ENCODE data around the gene KDM4B.

Gene KDM4B

DNA sequence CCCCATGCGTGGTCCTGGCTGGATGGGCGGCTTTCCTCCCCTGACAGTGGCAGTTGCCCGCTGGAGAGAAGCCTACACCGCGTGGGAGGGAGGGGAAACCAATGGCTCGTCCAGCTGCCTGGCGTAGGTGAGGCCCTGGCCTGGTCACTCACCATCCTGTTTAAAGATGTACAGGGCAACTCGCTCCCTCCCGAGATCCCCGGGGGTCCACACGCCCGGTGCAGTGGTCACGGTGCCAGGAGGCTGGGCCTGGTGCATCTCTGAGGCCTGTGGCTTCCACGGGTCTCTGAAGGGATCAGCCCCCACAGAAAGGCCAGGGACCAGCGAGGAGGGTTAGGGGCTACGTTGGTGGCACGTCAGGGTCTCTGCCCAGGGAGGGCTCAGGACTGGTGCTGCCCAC lies 156.5 kb downstream of the KDM4B start:
- DNase-seq = no peak
- intact Hi-C loops (cut with DNase I) = no loop called here

DNA sequence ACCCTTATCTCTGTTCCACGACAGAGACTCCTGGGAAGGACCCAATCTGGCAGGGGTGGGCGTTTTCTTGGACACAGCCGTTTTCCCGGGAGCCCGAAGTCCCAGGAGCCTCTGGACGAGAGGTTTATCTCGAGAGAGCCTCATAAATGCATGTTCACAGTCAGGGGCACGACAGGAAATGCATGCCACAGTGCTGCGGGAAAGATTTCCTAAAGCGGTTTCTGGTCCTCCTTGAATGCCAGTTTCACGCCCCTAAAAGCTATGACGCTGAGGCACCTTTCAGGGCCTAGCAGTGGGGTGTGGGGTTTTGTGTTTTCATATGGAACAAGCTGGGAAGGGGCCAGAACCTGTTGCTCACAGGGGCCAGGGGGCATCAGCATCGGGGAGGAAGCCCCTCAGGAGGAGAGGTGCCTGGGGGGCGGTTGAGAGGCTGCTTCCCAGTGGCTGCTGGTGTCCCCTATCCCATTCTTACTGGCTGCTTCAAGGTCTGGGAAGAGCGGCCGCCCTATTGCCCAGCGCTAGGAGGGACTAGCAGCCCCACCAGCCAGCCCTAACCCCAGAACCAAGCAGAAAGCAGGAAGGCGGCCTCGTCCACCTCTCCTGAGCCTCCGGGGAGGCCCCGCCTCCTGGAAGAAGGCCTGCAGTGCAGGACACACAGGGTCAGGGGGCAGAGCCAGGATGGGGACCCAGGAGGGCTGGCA lies 157.0 kb downstream of the KDM4B start:
- intact Hi-C loops (cut with DNase I) = no loop called here
- DNase-seq = no peak

DNA sequence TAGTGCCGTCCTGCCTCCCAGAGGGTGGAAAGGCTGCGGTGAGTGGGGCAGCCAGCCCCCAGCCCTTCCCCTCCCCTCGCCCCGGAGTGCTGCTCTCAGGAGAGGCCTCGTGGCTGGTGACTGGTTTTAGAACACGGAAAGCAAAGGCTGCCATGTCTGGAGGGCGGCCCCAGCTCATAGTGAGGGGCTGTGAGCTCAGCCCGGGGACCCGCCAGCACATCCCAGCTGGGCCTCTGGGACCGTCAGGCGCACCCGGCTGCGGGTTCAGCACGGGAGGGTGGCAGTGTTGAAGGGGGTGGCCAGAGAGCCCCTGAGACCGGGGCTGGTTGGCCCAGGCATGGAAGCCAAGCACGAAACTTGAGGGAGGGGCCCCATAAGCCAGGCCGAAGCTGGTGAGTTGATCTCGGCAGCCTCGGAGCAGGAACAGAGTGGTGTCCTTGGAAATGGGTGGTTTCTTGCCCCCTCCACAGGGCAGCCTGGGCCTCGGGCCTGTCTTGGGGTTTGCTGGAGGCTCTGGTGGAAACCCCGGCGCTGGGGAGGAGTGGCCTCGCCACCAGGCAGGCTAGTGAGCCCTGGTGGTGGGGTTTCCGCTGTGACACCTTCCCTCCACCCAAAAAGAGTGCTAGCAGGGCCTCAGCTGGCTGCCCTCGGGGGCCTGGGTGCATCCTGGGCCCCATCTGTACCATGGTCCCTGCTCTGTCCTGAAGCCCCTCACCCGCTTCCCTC lies 157.7 kb downstream of the KDM4B start:
- DNase-seq = no peak
- intact Hi-C loops (cut with DNase I) = no loop called here

DNA sequence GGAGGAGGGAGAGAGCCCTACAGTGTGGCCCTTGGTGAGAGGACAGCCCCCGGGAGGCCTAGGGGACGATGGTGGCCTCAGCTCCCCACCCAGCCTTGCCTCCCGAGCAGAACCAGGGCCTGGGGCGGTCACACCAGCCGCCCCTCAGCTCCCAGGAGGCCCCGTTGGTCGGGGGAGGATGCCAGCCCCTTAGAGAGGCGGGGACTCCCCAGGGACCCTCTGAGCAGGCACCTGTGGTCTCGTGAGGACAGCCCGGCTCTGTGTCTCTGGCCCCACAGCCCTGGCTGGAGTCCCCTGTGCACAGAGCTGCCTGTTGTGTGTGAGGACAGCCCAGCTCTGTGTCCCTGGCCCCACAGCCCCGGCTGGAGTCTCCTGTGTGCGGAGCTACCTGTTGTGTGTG lies 158.8 kb downstream of the KDM4B start:
- no peak for DNase-seq
- intact Hi-C loops (cut with DNase I) = no loop called here

DNA sequence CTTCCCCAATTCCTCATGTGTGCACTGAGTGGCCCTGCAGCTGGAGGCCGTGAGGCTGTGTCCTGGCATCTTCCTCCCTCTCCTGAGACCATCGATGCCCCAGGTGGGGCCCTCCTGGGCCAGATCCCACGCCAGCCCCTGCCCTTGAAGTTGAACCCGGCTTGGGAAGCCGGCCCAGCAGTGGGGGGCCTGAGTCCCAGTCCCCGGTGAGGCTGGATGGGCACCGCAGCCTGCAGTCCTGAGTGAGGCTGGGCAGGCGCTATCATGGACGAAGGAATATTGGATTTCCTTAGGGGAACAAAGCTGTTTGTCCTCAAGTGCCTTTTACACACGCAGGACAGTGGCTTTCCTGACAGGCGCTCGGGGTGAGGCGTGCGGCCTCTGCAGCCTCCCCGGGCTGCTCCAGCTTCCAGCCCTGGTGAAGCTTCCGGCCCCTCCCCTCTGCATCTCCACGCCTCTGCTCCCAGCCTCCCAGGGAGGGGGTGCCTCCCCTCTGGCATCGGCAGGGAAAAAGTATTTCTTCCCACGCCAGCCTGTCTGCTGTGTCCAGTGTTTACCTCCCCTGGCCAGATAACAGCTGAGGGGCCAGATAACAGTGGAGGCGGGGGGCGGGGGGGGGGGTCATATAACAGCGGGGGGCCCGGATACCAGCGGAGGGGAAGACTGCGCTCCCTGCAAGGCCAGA lies 159.5 kb downstream of the KDM4B start:
- no peak for DNase-seq

DNA sequence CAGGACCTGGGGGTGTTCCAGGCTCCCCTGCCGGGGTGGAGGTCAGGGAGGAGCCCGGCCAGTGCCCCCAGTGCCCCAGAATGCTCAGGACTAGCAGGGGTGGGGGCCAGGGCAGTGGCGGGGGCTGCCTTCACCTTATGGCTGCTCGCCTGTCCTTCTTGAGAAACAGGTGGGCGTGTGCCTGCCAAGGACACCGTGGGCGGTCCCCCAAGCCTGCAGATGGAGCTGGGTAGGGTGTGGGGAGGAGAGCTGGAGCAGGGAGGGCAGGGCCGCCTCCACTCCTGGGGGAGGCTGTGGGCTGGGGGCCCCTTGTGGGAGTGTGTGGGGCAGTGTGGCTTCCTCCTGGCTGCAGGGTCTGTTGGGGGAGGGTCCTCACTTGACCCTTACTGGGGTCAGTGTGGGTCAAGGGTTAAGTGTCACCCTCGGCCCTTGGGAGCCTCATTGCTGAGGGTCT lies 160.1 kb downstream of the KDM4B start:
- DNase-seq = no peak
- intact Hi-C loops (cut with DNase I) = no loop called here

More for the DNA sequence above, 159.5 kb downstream of the KDM4B start:
- intact Hi-C loops (cut with DNase I) = no loop called here

DNA sequence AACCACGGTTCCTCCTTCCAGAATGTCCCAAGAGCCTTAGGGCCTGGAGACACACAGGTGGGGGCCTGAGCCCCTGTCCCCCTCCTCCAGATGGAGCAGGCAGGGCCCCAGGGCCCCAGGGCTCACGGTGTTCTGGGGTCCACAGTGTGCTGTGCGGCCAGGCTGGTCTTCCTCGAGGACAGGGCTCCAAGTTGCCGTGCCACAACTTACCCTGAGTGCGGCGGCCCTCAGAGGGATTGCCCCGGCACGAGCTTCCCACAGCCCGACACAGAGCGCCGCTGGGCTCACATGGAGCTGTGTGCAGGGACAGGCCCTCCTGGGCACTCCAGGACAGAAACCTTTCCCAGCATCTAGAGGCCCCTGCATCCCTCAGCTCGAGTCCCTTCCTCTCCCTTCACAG lies 160.8 kb downstream of the KDM4B start:
- DNase-seq = no peak
- intact Hi-C loops (cut with DNase I) = no loop called here

DNA sequence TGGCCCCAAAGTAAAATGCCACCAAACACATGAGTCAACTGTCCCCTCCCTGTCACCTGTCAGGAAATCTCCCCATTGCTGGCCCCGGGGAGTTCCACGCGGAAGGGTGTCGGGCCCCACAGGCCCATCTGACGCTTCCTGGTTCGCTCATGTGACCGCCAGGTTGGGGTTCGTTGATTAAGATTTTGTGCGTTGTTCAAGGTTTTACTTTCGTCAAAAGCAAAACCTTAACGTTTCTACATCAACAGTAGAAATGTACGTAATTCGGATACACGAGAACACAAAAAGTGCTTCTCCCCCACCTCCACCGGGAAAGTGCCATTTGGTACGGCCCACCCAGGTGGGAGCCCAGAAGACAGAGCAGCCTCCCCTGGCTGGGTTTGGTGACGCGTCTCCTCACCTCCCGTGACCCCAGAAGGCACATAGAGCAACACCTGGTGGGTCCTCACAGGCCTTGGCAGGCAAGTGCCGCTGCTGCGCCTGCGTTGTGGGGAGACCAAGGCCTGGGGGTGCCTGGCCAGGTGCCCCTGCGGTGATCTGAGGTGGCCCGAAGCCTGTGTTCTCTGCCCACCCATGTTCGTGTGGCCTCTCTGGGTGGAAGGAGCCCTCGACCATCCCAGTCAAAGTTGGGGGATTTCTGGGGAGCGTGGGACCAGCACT lies 161.6 kb downstream of the KDM4B start:
- DNase-seq = no peak
- intact Hi-C loops (cut with DNase I) = no loop called here

DNA sequence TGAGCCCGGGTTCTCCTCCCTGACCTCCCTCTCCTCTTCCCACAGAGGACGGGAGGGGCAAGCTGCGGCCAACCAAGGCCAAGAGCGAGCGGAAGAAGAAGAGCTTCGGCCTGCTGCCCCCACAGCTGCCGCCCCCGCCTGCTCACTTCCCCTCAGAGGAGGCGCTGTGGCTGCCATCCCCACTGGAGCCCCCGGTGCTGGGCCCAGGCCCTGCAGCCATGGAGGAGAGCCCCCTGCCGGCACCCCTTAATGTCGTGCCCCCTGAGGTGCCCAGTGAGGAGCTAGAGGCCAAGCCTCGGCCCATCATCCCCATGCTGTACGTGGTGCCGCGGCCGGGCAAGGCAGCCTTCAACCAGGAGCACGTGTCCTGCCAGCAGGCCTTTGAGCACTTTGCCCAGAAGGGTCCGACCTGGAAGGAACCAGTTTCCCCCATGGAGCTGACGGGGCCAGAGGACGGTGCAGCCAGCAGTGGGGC lies 162.2 kb downstream of the KDM4B start:
- no peak for DNase-seq

DNA sequence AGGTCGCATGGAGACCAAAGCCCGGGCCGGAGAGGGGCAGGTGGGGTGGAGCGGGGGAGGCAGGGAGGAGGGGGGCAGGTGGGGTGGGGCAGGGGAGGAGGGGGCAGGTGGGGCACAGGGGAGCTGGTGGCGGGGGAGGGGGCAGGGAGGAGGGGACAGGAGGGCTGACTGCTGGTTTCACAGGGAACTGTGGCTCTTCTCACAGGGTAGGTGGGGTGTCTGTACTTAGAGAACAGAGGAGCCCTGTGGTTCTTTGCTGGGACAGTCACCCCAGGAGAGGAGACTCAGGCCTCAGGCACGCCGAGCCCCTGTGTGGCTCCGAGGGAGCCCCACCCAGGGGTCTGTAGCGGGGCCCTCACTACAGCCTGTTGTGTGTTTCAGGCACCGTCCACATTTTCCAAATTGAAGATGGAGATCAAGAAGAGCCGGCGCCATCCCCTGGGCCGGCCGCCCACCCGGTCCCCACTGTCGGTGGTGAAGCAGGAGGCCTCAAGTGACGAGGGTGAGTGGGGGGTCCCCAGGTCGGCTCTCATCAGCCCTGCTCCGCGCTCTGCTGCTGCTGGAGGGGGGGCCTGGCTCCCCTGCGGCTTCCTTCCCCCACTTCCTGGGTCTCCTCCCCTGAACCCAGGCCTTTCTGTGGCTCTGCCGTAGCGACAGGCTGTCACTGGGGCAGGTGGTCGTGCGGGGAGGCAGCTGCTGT lies 162.7 kb downstream of the KDM4B start:
- DNase-seq = no peak
- intact Hi-C loops (cut with DNase I) = no loop called here

More for the DNA sequence above, 162.2 kb downstream of the KDM4B start:
- intact Hi-C loops (cut with DNase I) = no loop called here

DNA sequence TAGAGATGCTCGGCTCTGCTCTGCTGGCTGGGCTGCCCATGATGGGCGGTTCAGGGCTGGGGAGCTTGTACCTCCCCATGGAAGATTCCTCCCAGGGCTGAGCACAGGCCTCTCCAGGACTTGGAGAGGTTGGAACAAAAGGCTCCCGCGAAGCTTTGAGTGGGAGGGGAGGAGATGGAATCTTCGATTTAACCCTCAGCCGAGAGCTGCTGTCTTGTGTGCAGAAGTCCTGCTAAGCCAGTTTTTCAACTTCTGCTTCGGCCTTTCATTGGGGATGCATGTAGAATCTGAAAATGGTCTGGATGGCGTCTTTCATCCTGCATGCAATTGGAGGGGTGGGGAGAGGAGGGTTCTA lies 163.3 kb downstream of the KDM4B start:
- intact Hi-C loops (cut with DNase I) = no loop called here
- DNase-seq = peak in 3 of 10 donors; percentile 35 to 92 (median 82)

DNA sequence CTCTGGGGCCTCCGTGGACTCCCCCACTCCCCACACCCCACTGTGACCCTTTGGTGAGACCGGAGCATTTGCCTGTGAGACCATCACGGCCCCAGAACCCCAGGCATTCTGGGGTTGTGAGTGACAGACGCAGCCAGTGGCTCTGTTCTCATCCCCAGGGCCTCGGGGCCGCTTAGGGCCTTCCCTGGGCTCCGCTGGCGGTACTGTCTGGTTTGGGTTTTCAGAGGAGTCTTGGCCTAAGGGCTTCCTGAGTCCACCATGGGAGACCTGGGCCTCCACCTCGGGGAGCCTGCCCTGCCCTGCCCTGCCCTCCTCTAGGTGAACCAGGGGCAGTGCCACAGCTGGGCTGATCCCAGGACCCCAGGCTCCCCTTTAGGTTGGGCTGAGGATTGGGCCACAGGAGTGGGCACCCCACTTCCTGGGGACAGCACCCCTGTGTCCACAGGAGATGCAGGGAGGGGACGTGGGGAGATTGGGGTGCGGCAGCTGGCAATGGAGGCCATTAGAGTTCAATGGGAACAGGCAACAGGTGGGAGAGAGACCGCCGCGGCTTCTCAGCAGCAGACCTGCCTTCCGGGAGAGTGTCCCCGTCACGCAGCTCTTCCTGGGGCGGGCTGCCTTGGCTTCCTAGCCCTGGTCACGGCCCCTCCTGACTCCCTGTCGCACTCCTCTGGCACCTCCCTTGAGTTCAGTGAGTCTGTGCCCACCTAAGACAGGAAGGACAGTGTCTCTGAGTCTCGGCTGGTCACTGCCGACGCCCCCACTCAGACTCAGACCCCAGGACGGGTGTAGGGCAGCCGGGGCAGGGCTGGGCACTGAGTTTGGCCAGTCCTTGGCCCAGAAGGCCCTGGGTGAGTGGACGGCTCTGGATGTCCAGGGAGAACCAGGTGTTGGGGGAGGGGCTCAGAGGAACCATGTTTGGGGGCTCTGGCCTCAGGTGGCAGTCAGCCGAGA lies 164.1 kb downstream of the KDM4B start:
- intact Hi-C loops (cut with DNase I) = no loop called here
- no peak for DNase-seq

DNA sequence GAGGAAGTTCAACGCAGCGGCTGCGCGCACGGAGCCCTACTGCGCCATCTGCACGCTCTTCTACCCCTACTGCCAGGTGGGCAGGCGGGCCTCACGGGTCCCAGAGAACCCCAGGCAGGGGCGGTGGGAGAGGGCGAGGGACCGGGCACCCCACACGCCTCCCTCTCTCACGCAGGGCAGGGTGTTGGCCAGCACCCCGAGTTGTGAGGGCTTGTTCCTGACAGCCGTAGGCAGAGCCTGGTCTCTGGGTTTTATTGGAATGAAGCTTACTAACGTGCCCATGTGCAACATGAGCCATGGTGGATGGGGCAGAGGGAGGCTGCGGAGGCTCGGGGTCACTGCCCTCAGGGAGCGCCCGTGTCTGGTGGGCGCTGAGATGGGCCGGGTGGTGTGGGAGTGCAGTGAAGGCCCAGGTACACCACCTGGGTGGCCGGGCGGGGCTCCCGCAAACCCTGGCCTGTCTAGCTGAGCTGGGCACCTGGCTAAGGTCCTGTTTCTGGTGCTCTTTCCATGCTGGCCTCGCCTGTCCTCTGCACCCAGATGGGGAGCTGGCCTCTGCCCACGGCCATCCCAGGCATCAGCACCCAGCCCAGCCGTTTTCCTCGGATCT lies 165.2 kb downstream of the KDM4B start:
- intact Hi-C loops (cut with DNase I) = no loop called here
- DNase-seq = no peak

DNA sequence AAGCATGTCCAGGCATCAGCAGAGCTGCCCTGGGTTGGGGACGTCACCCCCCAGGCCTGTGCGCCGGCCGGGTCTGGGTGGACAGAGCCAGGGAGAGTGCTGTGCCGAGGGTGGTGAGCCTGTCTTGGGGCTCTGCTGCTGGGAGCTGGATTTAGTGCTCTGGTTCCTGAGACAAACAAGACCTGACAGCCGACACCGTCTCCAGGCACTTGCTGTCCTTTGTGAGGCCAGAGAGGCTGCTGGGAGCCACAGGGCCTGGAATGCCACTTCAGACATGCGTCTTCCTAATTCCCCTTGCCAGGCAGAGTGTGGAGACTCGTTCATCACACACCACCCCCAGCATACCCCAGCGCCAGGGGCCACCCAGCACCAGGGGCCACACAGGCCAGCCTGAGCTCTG lies 165.8 kb downstream of the KDM4B start:
- no peak for DNase-seq
- intact Hi-C loops (cut with DNase I) = loop anchor here (5.0 kb wide), 1 partner anchor 82 kb away; no protein-coding TSS in a partner anchor

DNA sequence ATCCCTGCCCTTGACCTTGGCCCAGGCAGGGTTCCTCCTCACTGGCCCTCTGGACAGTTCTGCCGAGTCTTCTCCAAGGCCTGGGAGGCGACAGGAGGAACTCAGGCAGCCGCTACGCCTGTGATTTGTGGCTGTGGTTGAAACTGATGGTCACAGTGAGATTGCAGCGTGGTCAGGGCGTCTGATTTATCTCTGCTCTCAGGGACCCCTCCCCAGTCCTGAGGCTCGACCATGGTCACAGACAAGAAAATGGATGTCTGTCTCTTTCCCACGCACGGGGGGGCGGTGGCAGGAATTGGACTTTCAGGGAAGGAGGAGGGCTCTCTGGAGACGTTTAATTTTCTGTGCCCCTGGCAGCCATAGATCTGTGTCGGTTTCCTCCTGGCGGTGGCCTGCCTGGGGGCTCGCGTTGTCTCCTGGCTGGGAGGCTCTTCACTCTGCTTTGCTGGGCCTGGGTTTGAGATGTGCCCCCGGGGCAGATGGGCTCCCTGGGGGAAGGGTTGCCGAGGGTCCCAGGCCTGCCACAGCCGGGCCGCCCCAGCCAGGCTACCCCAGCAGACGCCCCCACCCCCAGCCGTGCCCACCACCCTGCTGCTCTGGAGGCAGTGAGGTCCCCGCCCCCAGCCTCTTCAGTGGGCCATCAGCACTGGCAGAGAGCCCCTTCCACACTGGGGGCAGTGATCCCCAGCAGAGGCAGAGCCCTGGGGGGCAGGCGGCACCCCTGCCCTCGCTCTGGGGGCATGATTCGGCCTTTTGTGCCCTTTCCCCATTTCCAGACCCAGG lies 167.4 kb downstream of the KDM4B start:
- intact Hi-C loops (cut with DNase I) = loop anchor here (5.0 kb wide), 1 partner anchor 84 kb away; no protein-coding TSS in a partner anchor
- no peak for DNase-seq

DNA sequence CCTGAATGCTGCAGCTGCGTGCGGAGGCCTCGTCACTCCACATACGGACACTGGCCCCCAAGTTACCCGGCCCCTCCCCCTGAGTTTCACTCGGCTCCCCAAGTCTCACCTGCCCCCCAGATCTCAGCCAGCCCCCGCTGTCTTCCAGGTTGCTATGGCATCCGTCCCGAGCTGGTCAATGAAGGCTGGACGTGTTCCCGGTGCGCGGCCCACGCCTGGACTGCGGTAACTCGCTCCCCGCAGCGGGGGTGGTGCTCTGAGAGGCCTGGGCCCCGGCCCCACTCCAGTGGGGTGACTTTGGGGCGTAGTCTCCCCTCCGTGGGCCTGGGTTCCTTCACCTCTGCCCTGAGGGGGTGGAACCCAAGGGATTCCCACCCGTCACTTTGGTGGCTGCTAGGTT lies 168.2 kb downstream of the KDM4B start:
- intact Hi-C loops (cut with DNase I) = loop anchor here (5.0 kb wide), 1 partner anchor 85 kb away; no protein-coding TSS in a partner anchor
- DNase-seq = peak in 6 of 10 donors; percentile 34 to 94 (median 59)

DNA sequence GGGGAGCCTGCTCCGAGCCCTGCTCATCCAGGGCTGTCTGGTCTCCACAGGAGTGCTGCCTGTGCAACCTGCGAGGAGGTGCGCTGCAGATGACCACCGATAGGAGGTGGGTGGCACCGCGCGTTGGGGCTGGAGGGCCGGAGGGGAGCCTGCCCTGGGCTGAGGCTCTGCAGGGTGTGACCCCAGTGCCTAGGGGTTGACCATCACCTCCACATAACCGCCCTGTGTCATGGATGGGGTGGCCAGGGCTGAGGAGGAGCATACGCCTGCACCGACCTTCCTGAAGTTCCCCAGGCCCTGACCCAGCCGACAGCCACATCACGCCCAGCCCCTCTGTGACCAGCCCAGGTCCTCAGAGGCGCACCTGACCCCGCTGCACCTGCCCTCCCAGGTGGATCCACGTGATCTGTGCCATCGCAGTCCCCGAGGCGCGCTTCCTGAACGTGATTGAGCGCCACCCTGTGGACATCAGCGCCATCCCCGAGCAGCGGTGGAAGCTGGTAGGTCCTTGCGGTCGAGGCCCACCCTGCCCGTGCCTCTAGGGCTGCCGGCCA lies 168.7 kb downstream of the KDM4B start:
- peak in 1 of 10 donors; percentile 32 for DNase-seq
- intact Hi-C loops (cut with DNase I) = loop anchor here (5.0 kb wide), 1 partner anchor 85 kb away; no protein-coding TSS in a partner anchor

Data from posterior cingulate gyrus (tissue), 11 donors.